Gastroesophageal sphincter (tissue), 4 donors: ENCODE results near the gene NDOR1. TPM values are rescaled to one million over a fixed set of nuclear protein-coding genes. Genes with fewer than 3 reads are reported as not detected.
A peak's percentile ranks its signal among the peaks of the same experiment; 100 is the strongest.

ENCODE experiments used
- ATAC-seq: fragments of 150-250 bp; one replicate; pipeline ENCODE4 v1.9.1; 2016; ENCODE audit warnings: mild to moderate bottlenecking, moderate library complexity
- H3K27ac ChIP-seq, 4 donors: fragments of 200-600 bp; sonication (generic) in 3 of 4; 1 replicate in 3 of 4; 2 replicates in 1 of 4; pipeline ENCODE4 v1.5.1; 2016 to 2019
- H3K27me3 ChIP-seq: fragments of 200-600 bp; sonication (generic); one replicate; pipeline ENCODE4 v1.5.1; 2019
- H3K36me3 ChIP-seq, 2 donors: fragments of 200-600 bp; sonication (generic); one replicate each; pipeline ENCODE4 v1.5.1; 2019; ENCODE audit warnings: control low read depth in 1 of 2
- H3K4me1 ChIP-seq, 3 donors: fragments of 200-600 bp; sonication (generic); 1 replicate in 2 of 3; 2 replicates in 1 of 3; pipeline ENCODE4 v1.5.1; 2016 to 2019; ENCODE audit warnings: control low read depth in 2 of 3
- H3K4me3 ChIP-seq, 2 donors: fragments of 200-600 bp; sonication (generic); one replicate each; pipeline ENCODE4 v1.5.1; 2019; ENCODE audit warnings: mild to moderate bottlenecking in 1 of 2, moderate library complexity in 1 of 2
- H3K9me3 ChIP-seq, 3 donors: fragments of 200-600 bp; sonication (generic); one replicate each; pipeline ENCODE4 v1.5.1; 2017 to 2019; ENCODE audit warnings: control low read depth in 2 of 3
- EP300 ChIP-seq: sonication (generic); formaldehyde crosslinking; IDR thresholded peaks from one replicate; pipeline ENCODE4 v1.6.1; 2017; ENCODE audit warnings: antibody characterized with exemption, mild to moderate bottlenecking
- POLR2A ChIP-seq, 2 donors: fragments of 450-650 bp; IDR thresholded peaks; one replicate each; pipeline ENCODE4 v1.6.1; 2017; ENCODE audit warnings: antibody characterized with exemption in 2 of 2, mild to moderate bottlenecking in 2 of 2, moderate library complexity in 1 of 2
- POLR2AphosphoS5 ChIP-seq: sonication (generic); formaldehyde crosslinking; IDR thresholded peaks from one replicate; pipeline ENCODE4 v1.6.1; 2017; ENCODE audit warnings: antibody characterized with exemption
- WGBS, 2 donors: methylation state at CpG; one replicate each; pipeline ENCODE4 v1.1.5; 2018; ENCODE audit warnings: low coverage in 1 of 2; 5-methylcytosine and 5-hydroxymethylcytosine counted together
- total RNA-seq, 4 donors: library from RNA; depleted of rRNA; stranded (reverse); fragments of >200 nt; gene quantifications; one replicate each; pipeline ENCODE4 v1.1.0, GENCODE V29; 2016
- TF ChIP-seq, protein P1 (sequence below), 4 experiments: fragments of 200-600 bp in 2 of 4; fragments of 450-650 bp in 2 of 4; sonication (generic) in 1 of 4; IDR thresholded peaks; one replicate each; pipeline ENCODE4 v1.5.1; 2017 to 2019; ENCODE audit warnings: antibody characterized with exemption in 4 of 4, mild to moderate bottlenecking in 2 of 4, moderate library complexity in 2 of 4

The NDOR1 gene
- total RNA-seq, 4 donors from 2014 or later: 4.6 to 9.8 (median 7.6) TPM

DNA sequence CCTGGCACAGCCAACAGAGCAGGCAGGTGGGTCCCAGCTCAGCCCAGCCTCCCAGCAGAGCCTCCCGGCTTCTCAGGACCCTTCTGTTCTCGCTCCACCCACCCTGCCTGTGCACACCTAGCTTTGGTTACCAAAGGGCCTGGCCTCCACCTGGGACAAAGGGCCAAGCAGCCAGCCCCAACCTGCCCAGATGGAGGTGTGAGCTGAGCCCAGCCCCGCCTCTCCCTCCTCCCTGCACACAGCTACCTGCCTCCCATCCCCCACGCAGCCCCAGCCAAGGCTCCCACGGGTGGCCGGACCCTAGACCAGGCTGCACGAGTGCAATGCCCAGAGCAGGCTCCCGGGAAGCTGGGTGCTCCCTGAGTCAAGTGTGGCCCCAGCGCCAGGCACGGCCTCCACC is 10.6 kb upstream of the NDOR1 start:
- WGBS, 2 donors: no CpG with 5 or more reads among the region's 10 CpGs
- Histone ChIP-seq H3K9me3 (no peaks in the 10 kb centered on the region), H3K4me1 (peaks cover 0 to 81% (median 22%) of the 10 kb centered on the region in 3 donors), H3K27me3 (no peaks in the 10 kb centered on the region), H3K27ac (no peak overlapping the region), H3K36me3 (peaks cover 0 to 24% of the 10 kb centered on the region in 2 donors), H3K4me3 (no peak overlapping the region)
- TF ChIP-seq EP300: no peak
- TF ChIP-seq, protein P1, sequence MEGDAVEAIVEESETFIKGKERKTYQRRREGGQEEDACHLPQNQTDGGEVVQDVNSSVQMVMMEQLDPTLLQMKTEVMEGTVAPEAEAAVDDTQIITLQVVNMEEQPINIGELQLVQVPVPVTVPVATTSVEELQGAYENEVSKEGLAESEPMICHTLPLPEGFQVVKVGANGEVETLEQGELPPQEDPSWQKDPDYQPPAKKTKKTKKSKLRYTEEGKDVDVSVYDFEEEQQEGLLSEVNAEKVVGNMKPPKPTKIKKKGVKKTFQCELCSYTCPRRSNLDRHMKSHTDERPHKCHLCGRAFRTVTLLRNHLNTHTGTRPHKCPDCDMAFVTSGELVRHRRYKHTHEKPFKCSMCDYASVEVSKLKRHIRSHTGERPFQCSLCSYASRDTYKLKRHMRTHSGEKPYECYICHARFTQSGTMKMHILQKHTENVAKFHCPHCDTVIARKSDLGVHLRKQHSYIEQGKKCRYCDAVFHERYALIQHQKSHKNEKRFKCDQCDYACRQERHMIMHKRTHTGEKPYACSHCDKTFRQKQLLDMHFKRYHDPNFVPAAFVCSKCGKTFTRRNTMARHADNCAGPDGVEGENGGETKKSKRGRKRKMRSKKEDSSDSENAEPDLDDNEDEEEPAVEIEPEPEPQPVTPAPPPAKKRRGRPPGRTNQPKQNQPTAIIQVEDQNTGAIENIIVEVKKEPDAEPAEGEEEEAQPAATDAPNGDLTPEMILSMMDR (IDR thresholded peaks at IDR 0.05): no peak
- no peak for TF ChIP-seq POLR2A (IDR thresholded peaks at IDR 0.05)
- TF ChIP-seq POLR2AphosphoS5: no peak
- ATAC-seq: no peak

DNA sequence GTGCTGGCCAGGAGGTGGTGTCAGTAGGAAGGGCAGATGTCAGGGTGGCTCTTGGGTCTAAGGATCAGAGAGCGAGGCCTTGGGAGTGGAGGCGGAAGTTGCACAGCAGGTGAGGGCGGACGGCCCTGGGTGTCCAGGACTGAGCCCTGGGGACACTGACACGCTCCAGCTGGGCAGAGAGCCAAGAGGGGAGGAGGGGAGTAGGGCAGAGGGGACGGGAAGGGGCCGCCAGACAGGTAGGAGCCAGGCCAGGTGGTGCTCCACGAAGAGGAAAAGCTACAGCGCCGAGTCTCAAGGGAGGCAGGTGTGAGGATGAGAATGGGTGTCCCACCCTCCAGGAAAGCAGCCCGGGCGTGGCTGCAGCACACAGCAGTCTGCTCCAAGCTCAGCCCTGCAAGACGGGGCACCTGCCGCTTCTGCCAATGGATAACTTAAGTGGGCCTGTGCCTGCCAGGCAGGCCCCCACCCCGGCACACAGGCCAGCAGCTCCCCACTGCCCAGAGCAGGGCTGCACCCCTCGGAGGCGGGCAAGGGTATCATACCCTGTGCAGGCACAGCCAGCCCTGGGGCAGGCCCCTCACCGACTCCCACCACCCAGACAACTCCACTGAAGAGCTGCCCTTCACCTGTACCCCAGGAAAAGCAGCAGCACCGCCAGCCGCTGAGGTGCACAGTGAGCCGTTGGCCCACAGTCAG is 9.8 kb upstream of the NDOR1 start:
- Histone ChIP-seq H3K27ac (no peak overlapping the region), H3K9me3 (no peaks in the 10 kb centered on the region), H3K27me3 (no peaks in the 10 kb centered on the region), H3K4me1 (peaks cover 0 to 73% (median 17%) of the 10 kb centered on the region in 3 donors), H3K36me3 (peaks cover 0 to 16% of the 10 kb centered on the region in 2 donors), H3K4me3 (no peak overlapping the region)
- no peak for ATAC-seq
- 92% methylated on average over 2 of the region's 21 CpGs; no CpG with 5 or more reads in 1 of the 2 donors for WGBS, 2 donors
- TF ChIP-seq EP300: no peak
- no peak for TF ChIP-seq POLR2AphosphoS5
- TF ChIP-seq POLR2A (IDR thresholded peaks at IDR 0.05): no peak
- TF ChIP-seq, protein P1 (IDR thresholded peaks at IDR 0.05): no peak

- no peak for TF ChIP-seq EP300
- TF ChIP-seq POLR2A (IDR thresholded peaks at IDR 0.05): no peak
- TF ChIP-seq, protein P1 (IDR thresholded peaks at IDR 0.05): no peak
- TF ChIP-seq POLR2AphosphoS5: no peak
- no peak overlapping the region for H3K27ac ChIP-seq
- H3K9me3 ChIP-seq: no peaks in the 10 kb centered on the region
- no peak overlapping the region for H3K4me3 ChIP-seq
- peaks cover 0 to 82% (median 26%) of the 10 kb centered on the region in 3 donors for H3K4me1 ChIP-seq
- ATAC-seq: no peak
- H3K27me3 ChIP-seq: no peaks in the 10 kb centered on the region
- 100% methylated on average over 2 of the region's 19 CpGs; no CpG with 5 or more reads in 1 of the 2 donors for WGBS, 2 donors
- no peaks in the 10 kb centered on the region for H3K36me3 ChIP-seq
These were observed 7.2 kb upstream of the NDOR1 start for GRCh38 chr9:137198051-137198901.

GRCh38 chr9:137198902-137199283 is 6.6 kb upstream of the NDOR1 start:
- Histone ChIP-seq H3K4me1 (peaks cover 0 to 86% (median 32%) of the 10 kb centered on the region in 3 donors), H3K27ac (no peak overlapping the region), H3K36me3 (no peaks in the 10 kb centered on the region), H3K4me3 (peak overlapping the region in 1 of 2 donors; percentile 68), H3K27me3 (no peaks in the 10 kb centered on the region), H3K9me3 (no peaks in the 10 kb centered on the region)
- no peak for ATAC-seq
- 73% methylated on average over 3 of the region's 11 CpGs; no CpG with 5 or more reads in 1 of the 2 donors for WGBS, 2 donors
- no peak for TF ChIP-seq POLR2A (IDR thresholded peaks at IDR 0.05)
- no peak for TF ChIP-seq POLR2AphosphoS5
- no peak for TF ChIP-seq EP300
- TF ChIP-seq, protein P1 (IDR thresholded peaks at IDR 0.05): no peak
